Hepatocyte (in vitro differentiated cells): ENCODE data around the gene LRBA. TPM values are rescaled to one million over a fixed set of nuclear protein-coding genes. Genes with fewer than 3 reads are reported as not detected.

Experiments used
- DNase-seq: peaks from one replicate; pipeline ENCODE4 v3.0.0-alpha.2; 2016; ENCODE audit warnings: low spot score
- H2AFZ ChIP-seq: fragments of 200-600 bp; sonication (generic); 2 replicates; pipeline ENCODE4 v1.6.0; 2016; ENCODE audit warnings: antibody characterized with exemption, mild to moderate bottlenecking
- H3K27ac ChIP-seq: fragments of 200-600 bp; sonication (generic); 2 replicates; pipeline ENCODE4 v1.5.1; 2016; ENCODE audit warnings: mild to moderate bottlenecking
- H3K27me3 ChIP-seq: fragments of 200-600 bp; sonication (generic); 2 replicates; pipeline ENCODE4 v1.6.1; 2016
- H3K36me3 ChIP-seq: fragments of 200-600 bp; sonication (generic); replicated peaks from 2 replicates; pipeline ENCODE4 v1.5.1; 2016; ENCODE audit warnings: low read depth; ENCODE audit not compliant: insufficient read depth
- H3K4me1 ChIP-seq: fragments of 200-600 bp; sonication (generic); 2 replicates; pipeline ENCODE4 v1.5.1; 2016; ENCODE audit warnings: mild to moderate bottlenecking, moderate library complexity; ENCODE audit not compliant: insufficient read depth
- H3K4me2 ChIP-seq: fragments of 200-600 bp; sonication (generic); 2 replicates; pipeline ENCODE4 v1.6.0; 2016
- H3K4me3 ChIP-seq: fragments of 200-600 bp; sonication (generic); 2 replicates; pipeline ENCODE4 v1.5.1; 2016; ENCODE audit warnings: mild to moderate bottlenecking
- H3K79me2 ChIP-seq: fragments of 200-600 bp; sonication (generic); 2 replicates; pipeline ENCODE4 v1.6.0; 2017; ENCODE audit warnings: mild to moderate bottlenecking
- H3K9me2 ChIP-seq: fragments of 200-600 bp; sonication (generic); replicated peaks from 2 replicates; pipeline ENCODE4 v1.6.0; 2017; ENCODE audit warnings: mild to moderate bottlenecking; ENCODE audit not compliant: insufficient read depth
- H3K9me3 ChIP-seq: fragments of 200-600 bp; sonication (generic); 2 replicates; pipeline ENCODE4 v1.5.1; 2016; ENCODE audit warnings: low read depth, mild to moderate bottlenecking
- H4K20me1 ChIP-seq: fragments of 200-600 bp; sonication (generic); 2 replicates; pipeline ENCODE4 v1.6.0; 2016; ENCODE audit warnings: mild to moderate bottlenecking; ENCODE audit not compliant: insufficient read depth, poor library complexity, severe bottlenecking
- EZH2 ChIP-seq: fragments of 200-600 bp; sonication (generic); IDR thresholded peaks from 2 replicates; pipeline ENCODE4 v1.6.1; 2016; ENCODE audit warnings: antibody characterized with exemption, mild to moderate bottlenecking, borderline replicate concordance
- EZH2phosphoT487 ChIP-seq: fragments of 200-600 bp; sonication (generic); IDR thresholded peaks from one replicate; pipeline ENCODE4 v1.6.1; 2018; ENCODE audit warnings: antibody characterized with exemption, mild to moderate bottlenecking, low read depth, moderate library complexity; ENCODE audit not compliant: unreplicated experiment, severe bottlenecking
- WGBS: methylation state at CpG from one replicate; pipeline ENCODE4 v1.1.6; 2016; ENCODE audit warnings: low lambda C conversion rate; ENCODE audit errors: missing lambda C conversion rate; 5-methylcytosine and 5-hydroxymethylcytosine counted together
- polyA plus RNA-seq: library from polyadenylated mRNA; unstranded; fragments of >200 nt; fragmentation: Nextera tagmentation; extraction: Ambion mirVana; gene quantifications from 2 replicates; pipeline ENCODE4 v1.2.1, GENCODE V29; 2016
- total RNA-seq: library from RNA; depleted of rRNA; stranded (reverse); fragments of >200 nt; gene quantifications from 2 replicates; pipeline ENCODE4 v1.2.3, GENCODE V29; 2014
- TF ChIP-seq, protein P1 (sequence below): fragments of 200-600 bp; sonication (generic); IDR thresholded peaks from 2 replicates; pipeline ENCODE4 v1.5.1; 2016; ENCODE audit warnings: antibody characterized with exemption, mild to moderate bottlenecking; ENCODE audit not compliant: poor library complexity

Gene LRBA
- total and polyA plus RNA-seq, 2 experiments from 2014 or later: 14.1 to 69.4 TPM

- 71% methylated on average over 1 of the region's 1 CpG for WGBS
- DNase-seq: no peak
- Histone ChIP-seq H3K9me2 (no peaks in the 10 kb centered on the region), H3K27me3 (no peaks in the 10 kb centered on the region), H3K9me3 (no peaks in the 10 kb centered on the region), H2AFZ (no peak overlapping the region), H3K4me1 (peaks cover 13% of the 10 kb centered on the region), H3K27ac (no peak overlapping the region), H3K79me2 (no peaks in the 10 kb centered on the region), H3K36me3 (no peaks in the 10 kb centered on the region), H4K20me1 (no peaks in the 10 kb centered on the region), H3K4me2 (no peak overlapping the region), H3K4me3 (no peak overlapping the region)
- TF ChIP-seq, protein P1, sequence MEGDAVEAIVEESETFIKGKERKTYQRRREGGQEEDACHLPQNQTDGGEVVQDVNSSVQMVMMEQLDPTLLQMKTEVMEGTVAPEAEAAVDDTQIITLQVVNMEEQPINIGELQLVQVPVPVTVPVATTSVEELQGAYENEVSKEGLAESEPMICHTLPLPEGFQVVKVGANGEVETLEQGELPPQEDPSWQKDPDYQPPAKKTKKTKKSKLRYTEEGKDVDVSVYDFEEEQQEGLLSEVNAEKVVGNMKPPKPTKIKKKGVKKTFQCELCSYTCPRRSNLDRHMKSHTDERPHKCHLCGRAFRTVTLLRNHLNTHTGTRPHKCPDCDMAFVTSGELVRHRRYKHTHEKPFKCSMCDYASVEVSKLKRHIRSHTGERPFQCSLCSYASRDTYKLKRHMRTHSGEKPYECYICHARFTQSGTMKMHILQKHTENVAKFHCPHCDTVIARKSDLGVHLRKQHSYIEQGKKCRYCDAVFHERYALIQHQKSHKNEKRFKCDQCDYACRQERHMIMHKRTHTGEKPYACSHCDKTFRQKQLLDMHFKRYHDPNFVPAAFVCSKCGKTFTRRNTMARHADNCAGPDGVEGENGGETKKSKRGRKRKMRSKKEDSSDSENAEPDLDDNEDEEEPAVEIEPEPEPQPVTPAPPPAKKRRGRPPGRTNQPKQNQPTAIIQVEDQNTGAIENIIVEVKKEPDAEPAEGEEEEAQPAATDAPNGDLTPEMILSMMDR: no peak
- TF ChIP-seq EZH2phosphoT487 (no peak), EZH2 (no peak)
These were observed 657.3 kb downstream of the LRBA start for GRCh38 chr4:150357829-150358228.

- H3K4me2 ChIP-seq: no peak overlapping the region
- no peaks in the 10 kb centered on the region for H3K9me3 ChIP-seq
- H3K9me2 ChIP-seq: no peaks in the 10 kb centered on the region
- peaks cover 13% of the 10 kb centered on the region for H3K4me1 ChIP-seq
- H3K36me3 ChIP-seq: no peaks in the 10 kb centered on the region
- no peak overlapping the region for H3K27ac ChIP-seq
- no peaks in the 10 kb centered on the region for H3K79me2 ChIP-seq
- H4K20me1 ChIP-seq: no peaks in the 10 kb centered on the region
- TF ChIP-seq, protein P1: no peak
- no peak for TF ChIP-seq EZH2phosphoT487
- TF ChIP-seq EZH2: no peak
- no peaks in the 10 kb centered on the region for H3K27me3 ChIP-seq
- H3K4me3 ChIP-seq: no peak overlapping the region
- no peak for DNase-seq
- 54% methylated on average over 3 of the region's 3 CpGs for WGBS
- H2AFZ ChIP-seq: no peak overlapping the region
These were observed 659.1 kb downstream of the LRBA start for GRCh38 chr4:150355858-150356455.

GRCh38 chr4:150355418-150355817 lies 659.7 kb downstream of the LRBA start:
- Histone ChIP-seq H3K4me1 (peaks cover 13% of the 10 kb centered on the region), H3K4me2 (no peak overlapping the region), H2AFZ (no peak overlapping the region), H4K20me1 (no peaks in the 10 kb centered on the region), H3K4me3 (no peak overlapping the region), H3K9me3 (no peaks in the 10 kb centered on the region), H3K79me2 (no peaks in the 10 kb centered on the region), H3K36me3 (no peaks in the 10 kb centered on the region), H3K27me3 (no peaks in the 10 kb centered on the region), H3K27ac (no peak overlapping the region), H3K9me2 (no peaks in the 10 kb centered on the region)
- DNase-seq: no peak
- TF ChIP-seq, protein P1: no peak
- no peak for TF ChIP-seq EZH2phosphoT487
- TF ChIP-seq EZH2: no peak
- WGBS: 94% methylated on average over 1 of the region's 1 CpG
